ENCODE measurements around the gene SLC25A25. TPM values are rescaled to one million over a fixed set of nuclear protein-coding genes. Genes with fewer than 3 reads are reported as not detected.

Gene SLC25A25
- total and polyA plus RNA-seq, 9 of the 15 experiments (the other 6 are each of a cell fraction or from before 2014, with no cell fraction given) = 0.07 to 35.9 (median 23.2) TPM

GRCh38 chr9:128066713-128067644, 1.1 kb upstream of the SLC25A25 start, which contains the start of gene NAIF1 (continued):
- TF ChIP-seq, protein P1, sequence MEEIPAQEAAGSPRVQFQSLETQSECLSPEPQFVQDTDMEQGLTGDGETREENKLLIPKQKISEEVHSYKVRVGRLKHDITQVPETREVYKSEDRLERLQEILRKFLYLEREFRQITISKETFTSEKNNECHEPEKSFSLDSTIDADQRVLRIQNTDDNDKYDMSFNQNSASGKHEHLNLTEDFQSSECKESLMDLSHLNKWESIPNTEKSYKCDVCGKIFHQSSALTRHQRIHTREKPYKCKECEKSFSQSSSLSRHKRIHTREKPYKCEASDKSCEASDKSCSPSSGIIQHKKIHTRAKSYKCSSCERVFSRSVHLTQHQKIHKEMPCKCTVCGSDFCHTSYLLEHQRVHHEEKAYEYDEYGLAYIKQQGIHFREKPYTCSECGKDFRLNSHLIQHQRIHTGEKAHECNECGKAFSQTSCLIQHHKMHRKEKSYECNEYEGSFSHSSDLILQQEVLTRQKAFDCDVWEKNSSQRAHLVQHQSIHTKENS (CRISPR knock-in tag; IDR thresholded peaks at IDR 0.05) = no peak
- TF ChIP-seq SRSF9 (IDR thresholded peaks at IDR 0.05; ENCODE audit: borderline replicate concordance, low read depth, low read length) = no peak
- TF ChIP-seq, protein P2, sequence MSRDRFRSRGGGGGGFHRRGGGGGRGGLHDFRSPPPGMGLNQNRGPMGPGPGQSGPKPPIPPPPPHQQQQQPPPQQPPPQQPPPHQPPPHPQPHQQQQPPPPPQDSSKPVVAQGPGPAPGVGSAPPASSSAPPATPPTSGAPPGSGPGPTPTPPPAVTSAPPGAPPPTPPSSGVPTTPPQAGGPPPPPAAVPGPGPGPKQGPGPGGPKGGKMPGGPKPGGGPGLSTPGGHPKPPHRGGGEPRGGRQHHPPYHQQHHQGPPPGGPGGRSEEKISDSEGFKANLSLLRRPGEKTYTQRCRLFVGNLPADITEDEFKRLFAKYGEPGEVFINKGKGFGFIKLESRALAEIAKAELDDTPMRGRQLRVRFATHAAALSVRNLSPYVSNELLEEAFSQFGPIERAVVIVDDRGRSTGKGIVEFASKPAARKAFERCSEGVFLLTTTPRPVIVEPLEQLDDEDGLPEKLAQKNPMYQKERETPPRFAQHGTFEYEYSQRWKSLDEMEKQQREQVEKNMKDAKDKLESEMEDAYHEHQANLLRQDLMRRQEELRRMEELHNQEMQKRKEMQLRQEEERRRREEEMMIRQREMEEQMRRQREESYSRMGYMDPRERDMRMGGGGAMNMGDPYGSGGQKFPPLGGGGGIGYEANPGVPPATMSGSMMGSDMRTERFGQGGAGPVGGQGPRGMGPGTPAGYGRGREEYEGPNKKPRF (IDR thresholded peaks at IDR 0.05; ENCODE audit: low read depth, low read length) = peak; percentile 97
- TF ChIP-seq ZNF121 (CRISPR knock-in tag; conservative IDR thresholded peaks at IDR 0.05) = no peak
- no peak for TF ChIP-seq E2F1 (CRISPR knock-in tag; IDR thresholded peaks at IDR 0.05)
- TF ChIP-seq ZNF780A (CRISPR knock-in tag; IDR thresholded peaks at IDR 0.05) = no peak
- TF ChIP-seq ETS2 (tag; IDR thresholded peaks at IDR 0.05; ENCODE audit: borderline replicate concordance, poor library complexity, severe bottlenecking) = no peak
- TF ChIP-seq, protein P3, sequence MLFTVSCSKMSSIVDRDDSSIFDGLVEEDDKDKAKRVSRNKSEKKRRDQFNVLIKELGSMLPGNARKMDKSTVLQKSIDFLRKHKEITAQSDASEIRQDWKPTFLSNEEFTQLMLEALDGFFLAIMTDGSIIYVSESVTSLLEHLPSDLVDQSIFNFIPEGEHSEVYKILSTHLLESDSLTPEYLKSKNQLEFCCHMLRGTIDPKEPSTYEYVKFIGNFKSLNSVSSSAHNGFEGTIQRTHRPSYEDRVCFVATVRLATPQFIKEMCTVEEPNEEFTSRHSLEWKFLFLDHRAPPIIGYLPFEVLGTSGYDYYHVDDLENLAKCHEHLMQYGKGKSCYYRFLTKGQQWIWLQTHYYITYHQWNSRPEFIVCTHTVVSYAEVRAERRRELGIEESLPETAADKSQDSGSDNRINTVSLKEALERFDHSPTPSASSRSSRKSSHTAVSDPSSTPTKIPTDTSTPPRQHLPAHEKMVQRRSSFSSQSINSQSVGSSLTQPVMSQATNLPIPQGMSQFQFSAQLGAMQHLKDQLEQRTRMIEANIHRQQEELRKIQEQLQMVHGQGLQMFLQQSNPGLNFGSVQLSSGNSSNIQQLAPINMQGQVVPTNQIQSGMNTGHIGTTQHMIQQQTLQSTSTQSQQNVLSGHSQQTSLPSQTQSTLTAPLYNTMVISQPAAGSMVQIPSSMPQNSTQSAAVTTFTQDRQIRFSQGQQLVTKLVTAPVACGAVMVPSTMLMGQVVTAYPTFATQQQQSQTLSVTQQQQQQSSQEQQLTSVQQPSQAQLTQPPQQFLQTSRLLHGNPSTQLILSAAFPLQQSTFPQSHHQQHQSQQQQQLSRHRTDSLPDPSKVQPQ (CRISPR knock-in tag; IDR thresholded peaks at IDR 0.05; ENCODE audit: borderline replicate concordance) = no peak
- no peak for TF ChIP-seq ZBTB8A (IDR thresholded peaks at IDR 0.05; ENCODE audit: partially characterized antibody)
- TF ChIP-seq ZNF146 (CRISPR knock-in tag; IDR thresholded peaks at IDR 0.05; ENCODE audit: unreplicated experiment) = no peak
- no peak for TF ChIP-seq BCL6 (CRISPR knock-in tag; IDR thresholded peaks at IDR 0.05)
- TF ChIP-seq ZNF239 (CRISPR knock-in tag; IDR thresholded peaks at IDR 0.05) = no peak
- no peak for TF ChIP-seq FOSL1 (tag; conservative IDR thresholded peaks at IDR 0.05)
- no peak for TF ChIP-seq MTF1 (CRISPR knock-in tag; IDR thresholded peaks at IDR 0.05; ENCODE audit: borderline replicate concordance)
- no peak for TF ChIP-seq HEY1 (CRISPR knock-in tag; IDR thresholded peaks at IDR 0.05; ENCODE audit: borderline replicate concordance)
- no peak for TF ChIP-seq CBX5 (IDR thresholded peaks at IDR 0.05; ENCODE audit: borderline replicate concordance, low read depth)
- TF ChIP-seq NFYB (IDR thresholded peaks at IDR 0.05; ENCODE audit: extremely low read depth, insufficient read length) = peak; percentile 80
- no peak for TF ChIP-seq CSDE1 (IDR thresholded peaks at IDR 0.05)
- no peak for TF ChIP-seq XRCC4 (IDR thresholded peaks at IDR 0.05; ENCODE audit: extremely low read depth, insufficient read depth, insufficient read length)
